Endodermal cell (in vitro differentiated cells): ENCODE measurements around the gene RPL22L1. TPM values are rescaled to one million over a fixed set of nuclear protein-coding genes. Genes with fewer than 3 reads are reported as not detected.

Source experiments
- DNase-seq: peaks from one replicate; pipeline ENCODE4 v3.0.0-alpha.2; 2017
- H3K27ac ChIP-seq: 2 replicates; pipeline ENCODE4 v1.5.1; 2013; ENCODE audit warnings: mild to moderate bottlenecking, low read depth, low read length, moderate library complexity
- H3K27me3 ChIP-seq: 2 replicates; pipeline ENCODE4 v1.6.1; 2013; ENCODE audit warnings: mild to moderate bottlenecking, low read length, moderate library complexity; ENCODE audit not compliant: insufficient read depth, control insufficient read depth, poor library complexity, severe bottlenecking
- H3K36me3 ChIP-seq: 2 replicates; pipeline ENCODE4 v1.7.0; 2013; ENCODE audit warnings: mild to moderate bottlenecking, low read length, moderate library complexity; ENCODE audit not compliant: control insufficient read depth, insufficient read depth
- H3K4me1 ChIP-seq: one replicate; pipeline ENCODE4 v1.7.0; 2013; ENCODE audit warnings: low read length; ENCODE audit not compliant: control insufficient read depth, insufficient read depth
- H3K4me3 ChIP-seq: 2 replicates; pipeline ENCODE4 v1.5.1; 2013; ENCODE audit warnings: mild to moderate bottlenecking, low read length, moderate library complexity
- H3K9ac ChIP-seq: 2 replicates; pipeline ENCODE4 v1.6.1; 2013; ENCODE audit warnings: mild to moderate bottlenecking, low read length, moderate library complexity; ENCODE audit not compliant: poor library complexity, severe bottlenecking; ENCODE audit errors: extremely low read depth
- H3K9me3 ChIP-seq: 2 replicates; pipeline ENCODE4 v1.6.1; 2013; ENCODE audit warnings: mild to moderate bottlenecking, low read length, moderate library complexity; ENCODE audit not compliant: control insufficient read depth
- H3K27ac Mint-ChIP-seq: 2 replicates; pipeline ENCODE4 v1.8.0; 2020; ENCODE audit warnings: mixed read lengths
- H3K27me3 Mint-ChIP-seq: 2 replicates; pipeline ENCODE4 v1.8.0; 2021; ENCODE audit warnings: mild to moderate bottlenecking, mixed read lengths; ENCODE audit not compliant: insufficient read depth
- H3K36me3 Mint-ChIP-seq: 2 replicates; pipeline ENCODE4 v1.8.0; 2020; ENCODE audit warnings: low read depth, mixed read lengths
- H3K4me1 Mint-ChIP-seq: 2 replicates; pipeline ENCODE4 v1.8.0; 2020; ENCODE audit warnings: mixed read lengths
- H3K4me3 Mint-ChIP-seq: 2 replicates; pipeline ENCODE4 v1.8.0; 2020; ENCODE audit warnings: mild to moderate bottlenecking, moderate library complexity, mixed read lengths
- H3K9me3 Mint-ChIP-seq: 2 replicates; pipeline ENCODE4 v1.8.0; 2020; ENCODE audit warnings: mild to moderate bottlenecking, mixed read lengths
- WGBS, 2 experiments: methylation state at CpG; one replicate each; pipeline versions ENCODE4 v1.1.5 to v1.1.7; 2013; ENCODE audit warnings: missing lambda C conversion rate in 2 of 2, mixed read lengths in 1 of 2; ENCODE audit not compliant: insufficient coverage in 1 of 2, insufficient read length in 1 of 2; 5-methylcytosine and 5-hydroxymethylcytosine counted together
- total RNA-seq, 2 donors: library from RNA; stranded (reverse); fragmentation: NEBNext Ultra II Directional in 1 of 2; extraction: Animal tissue kit (Norgen Biotek cat#: 25700) in 1 of 2; gene quantifications; 2 replicates in 1 of 2; 3 replicates in 1 of 2; pipeline ENCODE4 v1.2.1, GENCODE V29; 2021
- TF ChIP-seq, protein P1 (sequence below): fragments of 200-600 bp; sonication (generic); conservative IDR thresholded peaks from 2 replicates; pipeline ENCODE4 v1.5.0; 2021; ENCODE audit warnings: antibody characterized with exemption, mild to moderate bottlenecking

Gene RPL22L1
- total RNA-seq, 2 donors from 2014 or later, result 98.0 to 119 TPM

DNA sequence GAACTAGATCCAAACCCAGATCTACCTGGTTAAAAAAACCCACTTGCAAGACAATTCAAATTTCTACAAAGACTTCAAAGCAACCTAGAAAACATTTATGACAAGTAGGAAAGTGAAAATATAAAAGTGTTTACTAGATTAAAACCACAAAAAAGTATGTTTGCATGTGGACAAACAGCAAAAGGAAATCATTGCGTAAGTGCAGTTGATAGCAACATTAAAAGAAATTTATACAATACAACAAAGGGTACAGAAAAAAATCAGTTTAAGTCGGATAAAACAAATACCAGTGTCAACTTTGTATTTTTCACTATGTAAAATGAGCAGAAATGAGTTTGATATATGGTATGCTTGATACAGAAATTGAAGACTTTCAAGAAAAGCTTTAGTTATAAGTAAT, 35.9 kb upstream of the RPL22L1 start:
- peaks cover 17% of the 10 kb centered on the region for H3K27me3 ChIP-seq
- peaks cover 27% of the 10 kb centered on the region for H3K27me3 Mint-ChIP-seq
- peaks cover 13% of the 10 kb centered on the region for H3K4me1 Mint-ChIP-seq
- H3K4me3 Mint-ChIP-seq, result no peak overlapping the region
- H3K4me3 ChIP-seq, result no peak overlapping the region
- no peak for DNase-seq
- no peaks in the 10 kb centered on the region for H3K36me3 ChIP-seq
- peaks cover 9% of the 10 kb centered on the region for H3K36me3 Mint-ChIP-seq
- 100% methylated on average over 2 of the region's 2 CpGs; no CpG with 5 or more reads in 1 of the 2 experiments for WGBS, 2 experiments
- H3K27ac Mint-ChIP-seq, result no peak overlapping the region
- no peak overlapping the region for H3K9ac ChIP-seq
- H3K9me3 ChIP-seq, result peaks cover 20% of the 10 kb centered on the region
- H3K27ac ChIP-seq, result no peak overlapping the region
- H3K9me3 Mint-ChIP-seq, result peaks cover 21% of the 10 kb centered on the region
- TF ChIP-seq, protein P1, sequence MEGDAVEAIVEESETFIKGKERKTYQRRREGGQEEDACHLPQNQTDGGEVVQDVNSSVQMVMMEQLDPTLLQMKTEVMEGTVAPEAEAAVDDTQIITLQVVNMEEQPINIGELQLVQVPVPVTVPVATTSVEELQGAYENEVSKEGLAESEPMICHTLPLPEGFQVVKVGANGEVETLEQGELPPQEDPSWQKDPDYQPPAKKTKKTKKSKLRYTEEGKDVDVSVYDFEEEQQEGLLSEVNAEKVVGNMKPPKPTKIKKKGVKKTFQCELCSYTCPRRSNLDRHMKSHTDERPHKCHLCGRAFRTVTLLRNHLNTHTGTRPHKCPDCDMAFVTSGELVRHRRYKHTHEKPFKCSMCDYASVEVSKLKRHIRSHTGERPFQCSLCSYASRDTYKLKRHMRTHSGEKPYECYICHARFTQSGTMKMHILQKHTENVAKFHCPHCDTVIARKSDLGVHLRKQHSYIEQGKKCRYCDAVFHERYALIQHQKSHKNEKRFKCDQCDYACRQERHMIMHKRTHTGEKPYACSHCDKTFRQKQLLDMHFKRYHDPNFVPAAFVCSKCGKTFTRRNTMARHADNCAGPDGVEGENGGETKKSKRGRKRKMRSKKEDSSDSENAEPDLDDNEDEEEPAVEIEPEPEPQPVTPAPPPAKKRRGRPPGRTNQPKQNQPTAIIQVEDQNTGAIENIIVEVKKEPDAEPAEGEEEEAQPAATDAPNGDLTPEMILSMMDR, result no peak
- no peaks in the 10 kb centered on the region for H3K4me1 ChIP-seq

DNA sequence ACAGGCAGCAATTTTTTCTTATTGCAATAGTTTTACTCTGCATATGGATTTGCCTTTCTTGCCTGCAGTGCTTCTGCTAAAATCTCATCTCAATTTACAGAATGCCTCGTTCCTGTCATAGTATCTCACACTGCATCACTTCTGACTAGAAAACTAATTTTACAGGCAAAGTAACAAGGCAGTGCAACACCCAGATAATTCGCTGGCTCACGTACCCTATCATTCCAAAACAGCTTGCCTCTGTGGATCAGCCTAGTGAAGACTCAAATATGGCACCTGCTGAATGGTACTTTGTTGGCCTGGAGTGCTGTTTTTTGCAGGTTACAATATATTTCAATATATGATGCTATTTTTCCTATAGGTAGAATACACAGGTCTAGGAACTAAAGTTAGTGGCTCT, 33.1 kb upstream of the RPL22L1 start:
- TF ChIP-seq, protein P1, result no peak
- Mint-ChIP-seq H3K9me3 (peaks cover 4% of the 10 kb centered on the region), H3K27ac (no peak overlapping the region), H3K4me1 (peaks cover 13% of the 10 kb centered on the region), H3K36me3 (peaks cover 20% of the 10 kb centered on the region), H3K27me3 (peaks cover 13% of the 10 kb centered on the region), H3K4me3 (no peak overlapping the region)
- no peaks in the 10 kb centered on the region for H3K4me1 ChIP-seq
- peaks cover 3% of the 10 kb centered on the region for H3K36me3 ChIP-seq
- DNase-seq, result no peak
- H3K9ac ChIP-seq, result no peak overlapping the region
- WGBS, 2 experiments, result 94 to 97% methylated on average over 3 of the region's 3 CpGs
- H3K27me3 ChIP-seq, result peaks cover 17% of the 10 kb centered on the region
- H3K4me3 ChIP-seq, result no peak overlapping the region
- no peak overlapping the region for H3K27ac ChIP-seq
- H3K9me3 ChIP-seq, result peaks cover 3% of the 10 kb centered on the region

DNA sequence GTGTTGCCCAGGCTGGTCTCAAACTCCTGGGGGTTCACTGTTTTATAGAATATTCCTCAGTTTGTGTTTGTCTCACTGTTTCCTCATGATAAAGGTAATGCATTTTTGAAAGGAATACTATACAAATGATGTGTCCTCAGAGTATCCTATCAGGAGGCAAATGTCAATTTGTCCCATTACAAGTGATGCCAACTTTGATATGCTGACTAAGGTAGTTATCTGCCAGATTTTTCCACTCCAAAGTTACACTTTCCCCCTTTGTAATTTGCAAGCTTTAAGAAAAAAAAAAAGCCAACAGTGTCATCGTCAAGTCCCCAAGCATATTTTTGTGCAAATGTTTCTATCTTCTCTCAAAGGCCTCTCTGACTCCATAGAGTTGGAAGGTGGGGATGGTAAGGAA, 29.5 kb upstream of the RPL22L1 start:
- no peaks in the 10 kb centered on the region for H3K27me3 Mint-ChIP-seq

More for the DNA sequence above, 29.5 kb upstream of the RPL22L1 start:
- H3K36me3 ChIP-seq, result peaks cover 8% of the 10 kb centered on the region
- no peak overlapping the region for H3K4me3 Mint-ChIP-seq
- H3K27ac Mint-ChIP-seq, result no peak overlapping the region
- peaks cover 46% of the 10 kb centered on the region for H3K36me3 Mint-ChIP-seq
- TF ChIP-seq, protein P1, result no peak
- H3K27me3 ChIP-seq, result no peaks in the 10 kb centered on the region
- DNase-seq, result no peak
- H3K9me3 Mint-ChIP-seq, result peaks cover 20% of the 10 kb centered on the region
- H3K27ac ChIP-seq, result no peak overlapping the region
- H3K4me1 ChIP-seq, result no peaks in the 10 kb centered on the region
- H3K9ac ChIP-seq, result no peak overlapping the region
- H3K4me1 Mint-ChIP-seq, result no peaks in the 10 kb centered on the region
- WGBS, 2 experiments, result 88% methylated on average over 1 of the region's 1 CpG; no CpG with 5 or more reads in 1 of the 2 experiments
- peaks cover 20% of the 10 kb centered on the region for H3K9me3 ChIP-seq
- no peak overlapping the region for H3K4me3 ChIP-seq
